A549 (cell line): ENCODE data around the gene TXNDC2.

ENCODE experiments used
- CBX2 ChIP-seq: fragments of 200-600 bp; sonication (generic); IDR thresholded peaks from 2 replicates; pipeline ENCODE4 v1.6.1; 2016; ENCODE audit warnings: low read depth, mild to moderate bottlenecking, borderline replicate concordance
- CEBPB ChIP-seq, 2 experiments: fragments of >200 bp in 1 of 2; sonication (Bioruptor Twin) in 1 of 2; formaldehyde crosslinking in 1 of 2; IDR thresholded peaks; 2 replicates each; pipeline ENCODE4 v1.6.1; 2012 to 2016
- CTCF ChIP-seq: fragments of >200 bp; sonication (Bioruptor Twin); formaldehyde crosslinking; IDR thresholded peaks from 3 replicates; pipeline ENCODE4 v1.5.1; 2016
- HOXA7 ChIP-seq: fragments of 250-450 bp; sonication (Bioruptor Pico); IDR thresholded peaks from 2 replicates; pipeline ENCODE4 v1.5.0; 2020; ENCODE audit warnings: mild to moderate bottlenecking, moderate library complexity
- JUN ChIP-seq, 2 experiments: fragments of >200 bp; sonication (Bioruptor Twin); formaldehyde crosslinking; IDR thresholded peaks; 2 replicates in 1 of 2; 3 replicates in 1 of 2; pipeline ENCODE4 v1.6.1; 2016 to 2017
- KDM5A ChIP-seq: fragments of 200-600 bp; sonication (generic); IDR thresholded peaks from 2 replicates; pipeline ENCODE4 v1.6.1; 2016; ENCODE audit warnings: antibody characterized with exemption, mild to moderate bottlenecking
- PBX3 ChIP-seq: IDR thresholded peaks from 2 replicates; pipeline ENCODE4 v1.6.1; 2012
- POLR2A ChIP-seq: IDR thresholded peaks from 2 replicates; pipeline ENCODE4 v1.6.1; 2012; ENCODE audit warnings: mild to moderate bottlenecking, low read length
- RARB ChIP-seq: fragments of 250-450 bp; sonication (Bioruptor Pico); IDR thresholded peaks from 2 replicates; pipeline ENCODE4 v1.8.0; 2021; ENCODE audit warnings: mild to moderate bottlenecking, moderate library complexity
- REST ChIP-seq: fragments of 200-600 bp; sonication (generic); IDR thresholded peaks from 2 replicates; pipeline ENCODE4 v1.6.1; 2016; ENCODE audit warnings: antibody characterized with exemption, mild to moderate bottlenecking, moderate library complexity
- SMC3 ChIP-seq: fragments of >200 bp; sonication (Bioruptor Twin); formaldehyde crosslinking; IDR thresholded peaks from 3 replicates; pipeline ENCODE4 v1.6.1; 2018; ENCODE audit warnings: inconsistent platforms
- TP53 ChIP-seq: fragments of 250-450 bp; sonication (Bioruptor Pico); IDR thresholded peaks from 2 replicates; pipeline ENCODE4 v1.5.0; 2021; ENCODE audit warnings: mild to moderate bottlenecking, moderate library complexity

GRCh38 chr18:9913526-9914333 is 28.0 kb downstream of the TXNDC2 start, which contains the start of gene VAPA:
- TF ChIP-seq CTCF (no peak), POLR2A (peak; percentile 59), CEBPB (IDR thresholded peaks at IDR 0.05) (no peak), PBX3 (no peak), REST (no peak), KDM5A (no peak), HOXA7 (CRISPR knock-in tag) (no peak), SMC3 (no peak), RARB (CRISPR knock-in tag) (no peak), JUN (IDR thresholded peaks at IDR 0.05) (peak in 1 of 2 experiments; percentile 70; a peak in 2 of 5 replicates), TP53 (CRISPR knock-in tag) (no peak), CBX2 (no peak)
